Mucosa of rectum (tissue), 2 donors: ENCODE data around the gene SMTN.

Source experiments
- H3K27ac ChIP-seq, 2 donors: one replicate each; pipeline ENCODE4 v1.7.0; 2013; ENCODE audit warnings: inconsistent platforms in 2 of 2, low read depth in 2 of 2, low read length in 2 of 2
- H3K27me3 ChIP-seq, 2 donors: one replicate each; pipeline ENCODE4 v1.7.0; 2013; ENCODE audit warnings: low read length in 2 of 2; ENCODE audit not compliant: control insufficient read depth in 2 of 2, insufficient read depth in 2 of 2
- H3K36me3 ChIP-seq, 2 donors: one replicate each; pipeline ENCODE4 v1.7.0; 2013; ENCODE audit warnings: low read length in 2 of 2; ENCODE audit not compliant: control insufficient read depth in 2 of 2, insufficient read depth in 2 of 2
- H3K4me1 ChIP-seq, 2 donors: one replicate each; pipeline ENCODE4 v1.7.0; 2013; ENCODE audit warnings: low read length in 2 of 2, mild to moderate bottlenecking in 1 of 2; ENCODE audit not compliant: control insufficient read depth in 2 of 2, insufficient read depth in 2 of 2
- H3K4me3 ChIP-seq, 2 donors: one replicate each; pipeline ENCODE4 v1.7.0; 2013; ENCODE audit warnings: low read length in 2 of 2
- H3K9ac ChIP-seq, 2 donors: one replicate each; pipeline ENCODE4 v1.7.0; 2013; ENCODE audit warnings: low read length in 2 of 2, low read depth in 1 of 2, mild to moderate bottlenecking in 1 of 2
- H3K9me3 ChIP-seq, 2 donors: one replicate each; pipeline ENCODE4 v1.7.0; 2013; ENCODE audit warnings: low read length in 2 of 2; ENCODE audit not compliant: control insufficient read depth in 2 of 2
- donor health status: healthy.
- donor health status: Normal muscosa, but diverticular disease.

Gene SMTN

DNA sequence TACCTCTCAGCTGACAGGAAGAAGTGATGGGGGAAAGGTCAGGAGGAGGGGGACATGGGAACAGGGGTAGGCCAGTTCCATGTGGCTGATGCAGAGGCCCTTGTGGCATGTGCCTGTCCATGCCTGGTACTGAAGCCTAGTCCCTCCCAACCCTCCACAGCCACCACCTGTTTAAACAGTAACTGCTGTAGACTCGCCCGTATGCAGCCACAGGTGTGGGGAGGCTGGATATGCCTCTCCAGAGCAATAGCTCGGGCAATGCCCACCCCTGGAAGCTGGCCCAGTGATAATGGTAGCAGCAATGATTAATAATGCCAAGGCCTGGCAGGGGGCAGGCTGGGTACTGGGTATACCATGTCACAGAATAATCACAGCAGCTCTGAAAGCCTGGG, 2.3 kb downstream of the SMTN start:
- H3K27ac ChIP-seq: peak overlapping the region; percentile 80 to 89
- no peaks in the 10 kb centered on the region for H3K27me3 ChIP-seq
- H3K9me3 ChIP-seq: no peaks in the 10 kb centered on the region
- H3K36me3 ChIP-seq: peaks cover 6 to 11% of the 10 kb centered on the region in 2 donors
- H3K9ac ChIP-seq: peak overlapping the region; percentile 36 to 91
- peak overlapping the region; percentile 81 to 93 for H3K4me3 ChIP-seq
- H3K4me1 ChIP-seq: peaks cover 47 to 61% of the 10 kb centered on the region in 2 donors

DNA sequence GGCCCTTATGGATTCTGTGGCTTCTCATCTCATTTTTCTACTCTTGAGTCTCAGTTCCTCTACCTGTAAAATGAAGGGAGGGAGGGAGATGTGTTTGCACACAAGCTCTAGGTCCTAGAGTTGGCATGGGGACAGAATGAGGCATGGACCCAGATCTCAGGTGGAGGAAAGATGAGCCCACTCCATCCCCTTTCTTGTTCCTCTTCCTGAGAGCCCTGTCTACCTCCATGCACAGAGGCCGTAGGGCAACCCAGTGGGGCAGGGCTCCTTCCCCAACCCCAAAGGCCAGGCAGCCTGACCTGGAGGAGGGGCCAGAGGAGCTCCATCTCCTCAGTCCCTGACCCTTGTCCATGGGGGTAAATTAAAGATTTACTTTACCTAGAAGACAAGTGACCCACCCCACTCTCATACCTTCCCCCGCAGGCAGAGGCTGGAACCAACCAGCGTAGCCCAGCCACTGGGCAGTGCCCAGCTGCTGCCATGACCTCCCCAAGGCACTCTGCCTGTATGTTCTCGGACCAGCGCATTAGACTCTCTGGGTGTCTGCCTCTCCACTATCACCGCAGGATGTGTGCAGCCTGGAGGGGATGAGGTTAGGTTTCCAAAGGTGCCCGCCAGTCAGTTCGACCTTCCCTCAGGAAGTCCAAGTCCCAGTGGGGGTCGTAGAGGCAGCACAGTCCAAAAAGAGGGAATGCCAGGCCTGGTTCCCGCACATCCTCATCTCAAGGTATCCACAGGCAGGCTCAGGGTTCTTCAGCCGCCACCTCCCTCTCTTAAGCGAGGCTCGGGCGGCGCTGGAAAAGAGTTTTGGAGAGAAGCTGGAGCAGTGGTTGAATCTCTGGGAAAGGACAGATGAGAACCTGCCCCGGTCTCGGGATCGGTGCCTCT, 3.0 kb downstream of the SMTN start:
- Histone ChIP-seq H3K36me3 (peaks cover 12 to 19% of the 10 kb centered on the region in 2 donors), H3K9me3 (no peaks in the 10 kb centered on the region), H3K27me3 (no peaks in the 10 kb centered on the region), H3K9ac (peak overlapping the region; percentile 73 to 74), H3K27ac (peak overlapping the region; percentile 80 to 94), H3K4me1 (peaks cover 45 to 54% of the 10 kb centered on the region in 2 donors), H3K4me3 (peak overlapping the region; percentile 81 to 93)

DNA sequence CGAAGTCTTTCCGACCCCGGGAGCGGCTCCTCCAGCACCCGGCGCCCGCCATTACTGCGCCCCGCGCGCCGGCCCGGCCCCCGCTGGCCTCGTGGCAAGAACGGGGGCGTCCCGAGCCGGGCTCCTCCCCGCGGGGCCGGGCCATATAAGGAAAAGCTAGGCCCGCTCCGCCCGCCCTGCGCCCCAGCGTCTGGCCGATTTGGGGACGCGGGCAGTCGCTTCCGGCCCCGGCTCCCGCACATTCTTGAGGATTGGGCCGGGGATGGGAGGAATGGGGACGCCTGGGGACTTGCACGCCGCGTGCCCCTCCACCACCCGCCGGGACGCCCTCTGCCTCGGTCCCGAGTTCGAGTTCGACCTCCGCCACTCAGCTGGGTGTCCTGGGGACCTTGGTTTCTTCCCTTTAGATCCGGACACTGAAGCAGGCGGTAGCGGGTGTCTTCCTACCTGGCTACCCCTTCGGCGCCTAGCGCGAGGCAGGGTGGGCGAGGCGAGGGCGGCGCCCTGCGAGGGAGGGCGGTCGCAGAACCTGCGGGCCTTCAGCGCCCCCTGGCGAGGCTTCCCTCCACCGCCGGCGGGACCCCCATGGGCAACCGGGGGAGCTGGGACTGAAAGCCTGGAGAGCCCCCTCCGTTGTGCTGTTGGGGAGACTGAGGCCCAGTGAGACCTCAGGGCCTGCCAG, 3.8 kb downstream of the SMTN start:
- Histone ChIP-seq H3K27me3 (no peaks in the 10 kb centered on the region), H3K36me3 (peaks cover 17 to 24% of the 10 kb centered on the region in 2 donors), H3K4me1 (peaks cover 46% of the 10 kb centered on the region in 2 donors)

DNA sequence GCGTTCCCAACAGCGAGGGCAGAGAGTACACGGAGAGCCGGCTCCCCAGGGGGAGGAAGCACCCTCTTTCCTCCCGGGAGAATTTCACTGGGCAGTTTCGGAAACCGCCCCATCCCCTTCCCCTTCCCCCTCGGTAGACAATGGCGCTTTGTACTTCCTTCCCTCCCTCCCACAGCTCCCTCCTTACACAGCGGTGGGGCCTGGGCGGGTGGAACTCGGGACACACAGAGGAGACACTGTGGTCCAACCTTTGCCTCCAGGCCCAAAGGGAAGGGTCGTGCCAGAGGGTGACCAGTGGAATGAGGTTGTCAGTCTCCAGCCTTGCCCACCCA, 4.3 kb downstream of the SMTN start:
- peaks cover 17 to 29% of the 10 kb centered on the region in 2 donors for H3K36me3 ChIP-seq
- H3K4me1 ChIP-seq: peaks cover 41 to 42% of the 10 kb centered on the region in 2 donors

More for the DNA sequence above, 3.8 kb downstream of the SMTN start:
- Histone ChIP-seq H3K27ac (peak overlapping the region; percentile 80 to 94), H3K9me3 (no peaks in the 10 kb centered on the region), H3K4me3 (peak overlapping the region; percentile 81 to 93), H3K9ac (peak overlapping the region; percentile 73 to 91)

DNA sequence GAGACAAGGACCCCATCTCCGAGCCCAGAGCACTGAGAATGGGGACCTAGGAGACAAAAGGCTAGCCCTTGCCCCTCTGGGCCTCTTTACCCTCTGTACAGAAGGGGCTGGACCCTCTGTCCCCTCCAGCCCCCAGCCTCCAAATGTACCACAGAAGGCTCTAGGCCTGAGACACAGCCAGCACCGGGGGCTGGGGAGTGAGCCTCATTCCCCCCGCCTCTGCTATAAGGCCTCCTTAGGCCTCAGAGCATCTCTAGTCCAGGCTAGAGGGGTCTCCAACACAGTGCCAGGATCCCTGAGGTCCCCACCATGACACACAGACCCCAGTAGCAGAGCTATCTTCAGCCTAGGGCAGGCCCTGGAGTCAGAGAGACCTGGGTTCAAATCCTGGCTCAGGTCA, 4.8 kb downstream of the SMTN start:
- Histone ChIP-seq H3K9me3 (no peaks in the 10 kb centered on the region), H3K36me3 (peaks cover 21 to 32% of the 10 kb centered on the region in 2 donors), H3K9ac (peak overlapping the region; percentile 73 to 91), H3K4me3 (peak overlapping the region; percentile 81 to 93), H3K4me1 (peaks cover 38 to 40% of the 10 kb centered on the region in 2 donors), H3K27ac (peak overlapping the region; percentile 80 to 94), H3K27me3 (no peaks in the 10 kb centered on the region)

More for the DNA sequence above, 4.3 kb downstream of the SMTN start:
- Histone ChIP-seq H3K4me3 (peak overlapping the region; percentile 81 to 93), H3K9ac (peak overlapping the region; percentile 73 to 91), H3K27me3 (no peaks in the 10 kb centered on the region), H3K27ac (peak overlapping the region; percentile 80 to 94), H3K9me3 (no peaks in the 10 kb centered on the region)

DNA sequence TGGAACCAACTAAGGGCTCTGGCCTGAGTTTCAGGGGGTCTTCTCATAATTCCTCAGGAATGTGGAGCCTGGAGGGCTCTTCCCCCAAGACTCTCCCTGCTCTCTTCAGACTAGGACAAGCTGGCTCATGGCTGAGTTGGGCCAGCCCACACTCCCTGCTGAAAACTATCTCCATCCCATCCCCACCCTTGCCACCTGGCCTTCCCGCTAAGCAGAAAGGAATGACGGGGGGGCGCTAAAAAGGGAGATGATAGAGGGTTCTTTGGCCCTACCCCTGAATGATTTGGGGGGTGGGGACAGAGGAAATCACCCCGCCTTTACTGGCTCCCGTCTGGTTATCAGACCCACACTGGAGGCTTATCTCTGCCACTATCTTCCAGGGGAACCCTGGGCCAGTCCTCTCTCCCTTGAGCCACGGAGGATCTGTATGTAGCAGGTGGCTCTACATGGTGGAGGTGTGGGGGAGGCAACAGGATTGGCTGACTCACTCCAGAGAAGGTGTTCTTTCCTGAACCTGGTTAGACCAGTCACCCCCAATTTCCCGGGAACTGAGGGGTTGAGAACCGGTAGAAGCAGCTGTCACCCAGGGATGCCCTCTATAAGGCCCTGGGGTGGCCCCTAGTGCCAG, 5.7 kb downstream of the SMTN start:
- Histone ChIP-seq H3K27ac (peak overlapping the region; percentile 10 to 94), H3K9me3 (no peaks in the 10 kb centered on the region), H3K27me3 (no peaks in the 10 kb centered on the region), H3K36me3 (peaks cover 30 to 41% of the 10 kb centered on the region in 2 donors), H3K4me1 (peaks cover 33 to 37% of the 10 kb centered on the region in 2 donors), H3K9ac (no peak overlapping the region), H3K4me3 (no peak overlapping the region)

DNA sequence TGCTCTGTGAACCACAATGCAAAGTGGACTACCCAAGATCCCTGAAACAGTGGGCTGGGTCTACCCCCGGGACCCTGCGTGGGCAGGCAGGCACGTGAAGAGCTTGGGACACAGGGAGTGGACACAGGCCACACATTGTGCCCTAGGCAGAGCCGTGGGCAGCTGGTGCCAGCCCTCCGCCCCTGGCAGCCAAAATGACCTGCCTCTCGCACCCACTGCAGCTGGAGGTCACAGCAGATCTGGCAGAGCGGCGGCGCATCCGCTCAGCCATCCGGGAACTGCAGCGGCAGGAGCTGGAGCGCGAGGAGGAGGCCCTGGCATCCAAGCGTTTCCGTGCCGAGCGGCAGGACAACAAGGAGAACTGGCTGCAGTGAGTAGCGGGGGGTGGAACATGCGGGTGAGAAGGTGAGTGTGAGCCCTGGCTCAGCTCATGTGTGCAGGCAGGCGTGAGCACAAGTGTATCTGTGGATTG, 6.7 kb downstream of the SMTN start:
- Histone ChIP-seq H3K9me3 (no peaks in the 10 kb centered on the region), H3K4me3 (no peak overlapping the region), H3K4me1 (peaks cover 24 to 34% of the 10 kb centered on the region in 2 donors), H3K27ac (peak overlapping the region in 1 of 2 donors; percentile 77), H3K36me3 (peaks cover 39 to 49% of the 10 kb centered on the region in 2 donors), H3K9ac (no peak overlapping the region), H3K27me3 (no peaks in the 10 kb centered on the region)

DNA sequence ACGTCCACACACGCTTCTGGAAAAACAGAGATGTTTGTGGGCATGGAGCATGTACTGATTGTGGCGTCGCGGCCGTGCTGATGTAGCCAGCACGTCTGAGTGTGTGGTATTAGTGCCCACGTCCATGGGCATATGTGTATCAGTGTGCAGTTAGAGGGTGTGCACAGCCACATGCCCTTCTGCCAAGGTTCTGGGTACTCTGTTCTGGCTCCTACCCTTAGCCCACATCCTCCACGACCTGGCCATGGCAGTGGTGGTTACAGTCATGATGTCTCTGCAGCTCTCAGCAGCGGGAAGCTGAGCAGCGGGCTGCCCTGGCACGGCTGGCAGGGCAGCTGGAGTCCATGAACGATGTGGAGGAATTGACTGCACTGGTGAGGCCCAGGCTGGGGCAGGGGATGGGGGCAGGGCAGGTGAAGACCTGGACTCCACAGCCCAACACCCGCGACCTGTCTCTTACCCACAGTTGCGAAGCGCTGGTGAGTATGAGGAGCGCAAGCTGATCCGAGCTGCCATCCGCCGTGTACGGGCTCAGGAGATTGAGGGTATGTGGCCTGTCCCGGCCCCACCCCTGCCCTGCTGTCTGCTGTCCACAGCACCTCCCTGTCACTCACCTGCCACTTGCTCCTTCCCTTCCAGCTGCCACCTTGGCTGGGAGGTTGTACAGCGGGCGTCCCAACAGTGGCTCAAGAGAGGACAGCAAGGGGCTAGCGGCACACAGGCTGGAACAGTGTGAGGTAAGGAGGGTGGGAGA, 7.3 kb downstream of the SMTN start:
- Histone ChIP-seq H3K27ac (peak overlapping the region; percentile 54 to 77), H3K4me3 (no peak overlapping the region), H3K9ac (no peak overlapping the region)

More for the DNA sequence above, 7.3 kb downstream of the SMTN start:
- H3K4me1 ChIP-seq: peaks cover 18 to 28% of the 10 kb centered on the region in 2 donors
- H3K27me3 ChIP-seq: no peaks in the 10 kb centered on the region
- peaks cover 41 to 52% of the 10 kb centered on the region in 2 donors for H3K36me3 ChIP-seq
- no peaks in the 10 kb centered on the region for H3K9me3 ChIP-seq
